HG02678 (cell line): Measurements from ENCODE around the gene NUP205.

ENCODE experiments used
- ATAC-seq: cut with Tn5 transposase; IDR thresholded peaks from one replicate; pipeline ENCODE4 v1.9.1; 2021; ENCODE audit warnings: mild to moderate bottlenecking, moderate library complexity; ENCODE audit not compliant: unreplicated experiment

NUP205 gene

GRCh38 chr7:135538376-135538775 lies 19.3 kb upstream of the NUP205 start:
- ATAC-seq: no peak

- ATAC-seq: no peak
These were observed 18.1 kb upstream of the NUP205 start for GRCh38 chr7:135539629-135540028.

- no peak for ATAC-seq
These were observed 16.7 kb upstream of the NUP205 start for GRCh38 chr7:135541029-135541428.

- ATAC-seq: no peak
These were observed 7.5 kb upstream of the NUP205 start for GRCh38 chr7:135550196-135550595.

- no peak for ATAC-seq
These were observed 5.6 kb upstream of the NUP205 start for GRCh38 chr7:135552148-135552547.

GRCh38 chr7:135553346-135553745 lies 4.4 kb upstream of the NUP205 start:
- ATAC-seq: no peak

GRCh38 chr7:135558337-135558767 lies 635 bp downstream of the NUP205 start:
- ATAC-seq: peak; percentile 67

GRCh38 chr7:135558881-135559280 lies 1.2 kb downstream of the NUP205 start:
- ATAC-seq: no peak

GRCh38 chr7:135560631-135561030 lies 2.9 kb downstream of the NUP205 start:
- no peak for ATAC-seq

- no peak for ATAC-seq
These were observed 5.0 kb downstream of the NUP205 start for GRCh38 chr7:135562720-135563119.

GRCh38 chr7:135571834-135572233 lies 14.1 kb downstream of the NUP205 start:
- no peak for ATAC-seq

GRCh38 chr7:135573541-135573940 lies 15.8 kb downstream of the NUP205 start:
- ATAC-seq: no peak

- no peak for ATAC-seq
These were observed 17.6 kb downstream of the NUP205 start for GRCh38 chr7:135575296-135575695.

- ATAC-seq: no peak
These were observed 20.9 kb downstream of the NUP205 start for GRCh38 chr7:135578569-135578968.

GRCh38 chr7:135584362-135585353 lies 26.9 kb downstream of the NUP205 start:
- ATAC-seq: no peak

- ATAC-seq: no peak
These were observed 39.6 kb downstream of the NUP205 start for GRCh38 chr7:135597181-135597925.

GRCh38 chr7:135597926-135598305 lies 40.2 kb downstream of the NUP205 start:
- ATAC-seq: no peak

GRCh38 chr7:135599471-135599870 lies 41.8 kb downstream of the NUP205 start:
- ATAC-seq: no peak

- no peak for ATAC-seq
These were observed 42.5 kb downstream of the NUP205 start for GRCh38 chr7:135600226-135600625.

GRCh38 chr7:135601182-135601581 lies 43.5 kb downstream of the NUP205 start:
- no peak for ATAC-seq

- no peak for ATAC-seq
These were observed 44.6 kb downstream of the NUP205 start for GRCh38 chr7:135602304-135602703.

- no peak for ATAC-seq
These were observed 58.4 kb downstream of the NUP205 start for GRCh38 chr7:135616136-135616535.
